Germinal center (tissue), 1 donor: Measurements from ENCODE around the gene GRM3.

Experiments
- DNase-seq: peaks from one replicate; pipeline ENCODE4 v3.0.0; 2012; ENCODE audit warnings: mixed read lengths, low spot score

GRM3 gene

GRCh38 chr7:86786376-86786775 lies 142.7 kb downstream of the GRM3 start:
- DNase-seq: no peak

GRCh38 chr7:86788948-86789347 lies 145.2 kb downstream of the GRM3 start:
- DNase-seq: no peak

- no peak for DNase-seq
These were observed 146.7 kb downstream of the GRM3 start for GRCh38 chr7:86790383-86790782.

- DNase-seq: no peak
These were observed 148.6 kb downstream of the GRM3 start for GRCh38 chr7:86792260-86792659.

- DNase-seq: no peak
These were observed 149.4 kb downstream of the GRM3 start for GRCh38 chr7:86793136-86793535.

GRCh38 chr7:86814661-86815379 lies 171.1 kb downstream of the GRM3 start:
- DNase-seq: no peak

GRCh38 chr7:86815556-86815955 lies 171.8 kb downstream of the GRM3 start:
- no peak for DNase-seq

- DNase-seq: no peak
These were observed 175.2 kb downstream of the GRM3 start for GRCh38 chr7:86818903-86819302.

GRCh38 chr7:86823769-86824168 lies 180.1 kb downstream of the GRM3 start:
- DNase-seq: no peak

- no peak for DNase-seq
These were observed 181.6 kb downstream of the GRM3 start for GRCh38 chr7:86825264-86825663.

- no peak for DNase-seq
These were observed 183.2 kb downstream of the GRM3 start for GRCh38 chr7:86826948-86827347.

GRCh38 chr7:86833360-86833759 lies 189.7 kb downstream of the GRM3 start:
- no peak for DNase-seq

GRCh38 chr7:86837235-86837634 lies 193.5 kb downstream of the GRM3 start:
- DNase-seq: no peak

- DNase-seq: no peak
These were observed 200.9 kb downstream of the GRM3 start for GRCh38 chr7:86844608-86845007.

GRCh38 chr7:86846494-86847190 lies 202.9 kb downstream of the GRM3 start:
- DNase-seq: no peak

- no peak for DNase-seq
These were observed 204.5 kb downstream of the GRM3 start for GRCh38 chr7:86848226-86848625.

GRCh38 chr7:86851566-86851965 lies 207.9 kb downstream of the GRM3 start:
- DNase-seq: no peak

GRCh38 chr7:86863452-86863851 lies 219.7 kb downstream of the GRM3 start:
- no peak for DNase-seq

- no peak for DNase-seq
These were observed 223.6 kb downstream of the GRM3 start for GRCh38 chr7:86867163-86867762.

GRCh38 chr7:86876146-86876545 lies 232.4 kb downstream of the GRM3 start:
- no peak for DNase-seq

- DNase-seq: no peak
These were observed 240.4 kb downstream of the GRM3 start for GRCh38 chr7:86884152-86884551.

- no peak for DNase-seq
These were observed 245.8 kb downstream of the GRM3 start for GRCh38 chr7:86889501-86889900.

GRCh38 chr7:86898171-86898570 lies 254.5 kb downstream of the GRM3 start:
- no peak for DNase-seq
